ENCODE results near the gene CNOT1.

- TF ChIP-seq CTCF (tag by site-specific recombination; IDR thresholded peaks at IDR 0.05) (no peak), ZBTB21 (tag by site-specific recombination; IDR thresholded peaks at IDR 0.05) (no peak), ZNF214 (tag by site-specific recombination; IDR thresholded peaks at IDR 0.05; ENCODE audit: borderline replicate concordance) (no peak), ZNF121 (tag by site-specific recombination; IDR thresholded peaks at IDR 0.05) (no peak), ZSCAN30 (tag by site-specific recombination; IDR thresholded peaks at IDR 0.05) (no peak), ZNF791 (tag by site-specific recombination; IDR thresholded peaks at IDR 0.05) (no peak), OSR2 (tag by site-specific recombination; IDR thresholded peaks at IDR 0.05) (no peak), ZNF76 (tag by site-specific recombination; IDR thresholded peaks at IDR 0.05; ENCODE audit: borderline replicate concordance, low read depth) (no peak), ZNF24 (tag by site-specific recombination; IDR thresholded peaks at IDR 0.05) (no peak), HOXC10 (CRISPR knock-in tag; IDR thresholded peaks at IDR 0.05) (no peak), ZNF274 (IDR thresholded peaks at IDR 0.05; ENCODE audit: low read length) (no peak), ZNF274 (tag by site-specific recombination; IDR thresholded peaks at IDR 0.05; ENCODE audit: borderline replicate concordance) (no peak), ZXDB (tag by site-specific recombination; IDR thresholded peaks at IDR 0.05) (no peak), ZBTB1 (tag by site-specific recombination; IDR thresholded peaks at IDR 0.05) (no peak)
Observed at GRCh38 chr16:58532414-58532813, 97.2 kb downstream of the CNOT1 start.
